Measurements from ENCODE around the gene PRELID2. TPM values are rescaled to one million over a fixed set of nuclear protein-coding genes. Genes with fewer than 3 reads are reported as not detected.

PRELID2 gene
- total and polyA plus RNA-seq, 2 experiments from 2014 or later: 7.0 to 7.4 TPM

DNA sequence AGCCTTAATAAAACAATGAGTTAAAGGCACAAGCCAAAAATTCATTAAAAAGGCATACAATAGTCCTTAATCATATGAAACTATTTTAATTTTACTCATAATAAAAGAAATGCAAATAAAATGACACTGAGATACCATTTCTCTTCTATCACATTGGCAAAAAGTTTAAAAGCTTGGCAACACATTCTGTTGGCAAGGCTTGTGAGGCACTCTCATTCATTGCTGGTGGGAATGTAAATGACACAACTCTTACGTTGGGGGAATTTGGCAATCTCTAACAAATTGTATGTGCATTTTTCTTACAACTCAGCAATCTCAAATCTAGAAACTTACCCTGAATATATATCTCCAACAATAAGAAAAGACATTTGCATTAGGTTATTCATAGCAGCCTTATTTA, 111.6 kb downstream of the PRELID2 start:
- no peaks in the 10 kb centered on the region for H3K27me3 ChIP-seq (replicated peaks; ENCODE audit: insufficient read depth)
- H3K27ac ChIP-seq: no peak overlapping the region
- no peak overlapping the region for H3K4me2 ChIP-seq (ENCODE audit: unreplicated experiment)
- H3K4me3 ChIP-seq: no peak overlapping the region
- no peaks in the 10 kb centered on the region for H4K20me1 ChIP-seq (ENCODE audit: insufficient read depth)
- WGBS, 2 experiments (ENCODE audit: low coverage in 1 of 2, low lambda C conversion rate in 2 of 2, missing lambda C conversion rate in 2 of 2): 16 to 17% methylated on average over 1 of the region's 1 CpG
- in situ Hi-C loops (cut with MboI): loop anchor here (25.0 kb wide), 1 partner anchor 1511 kb away; no protein-coding TSS in a partner anchor
- H2AFZ ChIP-seq: no peak overlapping the region
- H3K36me3 ChIP-seq (ENCODE audit: low read depth): no peaks in the 10 kb centered on the region
- TF ChIP-seq EZH2 (IDR thresholded peaks at IDR 0.05; ENCODE audit: insufficient read depth, poor library complexity, severe bottlenecking): no peak
- no peak for TF ChIP-seq EZH2phosphoT487 (IDR thresholded peaks at IDR 0.05; ENCODE audit: insufficient read depth, low read depth)
- H3K9me2 ChIP-seq (ENCODE audit: insufficient read depth): no peaks in the 10 kb centered on the region
- H3K4me1 ChIP-seq (ENCODE audit: insufficient read depth): no peaks in the 10 kb centered on the region
- H3K9ac ChIP-seq: no peak overlapping the region
- H3F3A ChIP-seq (ENCODE audit: insufficient read depth): no peaks in the 10 kb centered on the region
- H3K79me2 ChIP-seq (ENCODE audit: insufficient read depth): no peaks in the 10 kb centered on the region
- H3K9me3 ChIP-seq (ENCODE audit: low read depth): no peaks in the 10 kb centered on the region
- DNase-seq: peak; percentile 9

DNA sequence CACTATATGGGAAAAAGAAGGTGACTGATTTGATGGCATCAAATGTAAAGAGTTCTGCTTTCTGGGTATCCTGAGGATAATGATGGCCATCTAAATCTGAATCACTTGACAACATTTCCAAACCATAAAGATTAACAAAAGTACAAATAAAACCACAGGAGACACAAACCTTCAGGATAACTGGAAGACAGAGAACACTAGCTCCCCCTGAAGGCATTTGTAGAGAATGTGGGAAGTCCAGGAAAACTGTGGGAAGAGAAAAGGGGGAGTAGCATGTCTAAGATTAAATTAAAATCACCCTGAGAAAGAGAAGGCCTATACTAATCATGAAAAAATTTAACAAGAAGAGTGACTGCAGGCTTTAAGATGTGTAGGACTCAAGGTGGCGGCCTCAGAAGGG, 116.2 kb downstream of the PRELID2 start:
- no peaks in the 10 kb centered on the region for H3F3A ChIP-seq (ENCODE audit: insufficient read depth)
- DNase-seq: peak; percentile 57
- no peaks in the 10 kb centered on the region for H4K20me1 ChIP-seq (ENCODE audit: insufficient read depth)
- no peak overlapping the region for H3K9ac ChIP-seq
- H3K79me2 ChIP-seq (ENCODE audit: insufficient read depth): no peaks in the 10 kb centered on the region
- no peak overlapping the region for H3K4me2 ChIP-seq (ENCODE audit: unreplicated experiment)
- no peaks in the 10 kb centered on the region for H3K27me3 ChIP-seq (replicated peaks; ENCODE audit: insufficient read depth)
- H3K9me3 ChIP-seq (ENCODE audit: low read depth): no peaks in the 10 kb centered on the region
- WGBS, 2 experiments (ENCODE audit: low coverage in 1 of 2, low lambda C conversion rate in 2 of 2, missing lambda C conversion rate in 2 of 2): 97 to 100% methylated on average over 1 of the region's 1 CpG
- TF ChIP-seq EZH2phosphoT487 (IDR thresholded peaks at IDR 0.05; ENCODE audit: insufficient read depth, low read depth): no peak
- no peak for TF ChIP-seq EZH2 (IDR thresholded peaks at IDR 0.05; ENCODE audit: insufficient read depth, poor library complexity, severe bottlenecking)
- H3K36me3 ChIP-seq (ENCODE audit: low read depth): no peaks in the 10 kb centered on the region
- H3K4me3 ChIP-seq: no peak overlapping the region
- H2AFZ ChIP-seq: no peak overlapping the region
- H3K4me1 ChIP-seq (ENCODE audit: insufficient read depth): no peaks in the 10 kb centered on the region
- no peak overlapping the region for H3K27ac ChIP-seq
- in situ Hi-C loops (cut with MboI): loop anchor here (25.0 kb wide), 1 partner anchor 1507 kb away; no protein-coding TSS in a partner anchor
- H3K9me2 ChIP-seq (ENCODE audit: insufficient read depth): no peaks in the 10 kb centered on the region

DNA sequence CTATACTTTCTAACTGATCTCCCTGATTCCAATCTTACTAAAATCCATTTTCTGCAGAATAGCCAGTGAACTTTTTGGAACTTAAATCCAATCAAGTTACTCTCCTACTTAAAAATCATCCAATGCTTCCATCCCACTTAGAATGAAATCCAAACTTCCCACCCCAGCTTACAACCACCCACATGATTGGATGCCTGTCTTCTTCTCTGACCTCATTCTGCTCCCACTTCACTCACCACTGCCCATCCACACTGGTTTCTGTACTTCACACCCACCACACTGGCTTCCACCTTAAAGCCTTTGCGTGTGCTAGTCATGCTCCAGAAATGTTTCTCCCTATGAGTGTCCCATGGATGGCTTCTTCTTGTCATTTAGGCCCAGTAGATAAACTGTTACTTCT, 119.7 kb downstream of the PRELID2 start:
- no peak overlapping the region for H3K4me2 ChIP-seq (ENCODE audit: unreplicated experiment)
- no peak overlapping the region for H3K27ac ChIP-seq
- H2AFZ ChIP-seq: no peak overlapping the region
- no peaks in the 10 kb centered on the region for H3F3A ChIP-seq (ENCODE audit: insufficient read depth)
- H3K36me3 ChIP-seq (ENCODE audit: low read depth): no peaks in the 10 kb centered on the region
- no peak for TF ChIP-seq EZH2 (IDR thresholded peaks at IDR 0.05; ENCODE audit: insufficient read depth, poor library complexity, severe bottlenecking)
- TF ChIP-seq EZH2phosphoT487 (IDR thresholded peaks at IDR 0.05; ENCODE audit: insufficient read depth, low read depth): no peak
- H3K9ac ChIP-seq: no peak overlapping the region
- no peaks in the 10 kb centered on the region for H3K4me1 ChIP-seq (ENCODE audit: insufficient read depth)
- no peak overlapping the region for H3K4me3 ChIP-seq
- no peaks in the 10 kb centered on the region for H3K27me3 ChIP-seq (replicated peaks; ENCODE audit: insufficient read depth)
- no peaks in the 10 kb centered on the region for H3K9me3 ChIP-seq (ENCODE audit: low read depth)
- no peaks in the 10 kb centered on the region for H4K20me1 ChIP-seq (ENCODE audit: insufficient read depth)
- 74 to 83% methylated on average over 1 of the region's 1 CpG for WGBS, 2 experiments (ENCODE audit: low coverage in 1 of 2, low lambda C conversion rate in 2 of 2, missing lambda C conversion rate in 2 of 2)
- H3K79me2 ChIP-seq (ENCODE audit: insufficient read depth): no peaks in the 10 kb centered on the region
- H3K9me2 ChIP-seq (ENCODE audit: insufficient read depth): no peaks in the 10 kb centered on the region
- no peak for DNase-seq
- in situ Hi-C loops (cut with MboI): loop anchor here (25.0 kb wide), 1 partner anchor 1503 kb away; no protein-coding TSS in a partner anchor

DNA sequence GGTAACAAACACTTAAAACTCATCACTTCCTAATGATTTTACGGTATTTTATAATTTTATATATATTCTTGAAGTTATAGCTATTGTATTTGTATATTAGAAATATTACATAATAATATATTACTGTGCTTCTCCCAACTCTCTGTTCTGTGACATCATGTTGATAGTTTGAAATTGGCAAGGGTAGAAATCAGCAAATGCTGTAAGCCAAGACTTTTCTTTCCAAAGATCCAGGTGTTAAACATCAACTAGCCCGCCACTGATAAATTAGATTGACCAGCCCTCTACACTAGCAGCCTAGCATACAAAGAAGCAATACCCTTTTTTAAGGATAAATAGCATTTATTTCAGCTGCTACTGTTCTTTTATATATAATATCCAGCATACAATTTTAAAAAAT, 122.9 kb downstream of the PRELID2 start:
- in situ Hi-C loops (cut with MboI): loop anchor here (25.0 kb wide), 1 partner anchor 1500 kb away; no protein-coding TSS in a partner anchor
- no peaks in the 10 kb centered on the region for H3K9me3 ChIP-seq (ENCODE audit: low read depth)

More for the DNA sequence above, 122.9 kb downstream of the PRELID2 start:
- Histone ChIP-seq H3K9me2 (ENCODE audit: insufficient read depth) (no peaks in the 10 kb centered on the region), H3K36me3 (ENCODE audit: low read depth) (no peaks in the 10 kb centered on the region), H3K79me2 (ENCODE audit: insufficient read depth) (no peaks in the 10 kb centered on the region), H3K27ac (no peak overlapping the region), H2AFZ (no peak overlapping the region), H4K20me1 (ENCODE audit: insufficient read depth) (no peaks in the 10 kb centered on the region), H3K4me1 (ENCODE audit: insufficient read depth) (no peaks in the 10 kb centered on the region), H3K4me2 (ENCODE audit: unreplicated experiment) (no peak overlapping the region), H3K27me3 (replicated peaks; ENCODE audit: insufficient read depth) (no peaks in the 10 kb centered on the region), H3K9ac (no peak overlapping the region), H3K4me3 (no peak overlapping the region), H3F3A (ENCODE audit: insufficient read depth) (no peaks in the 10 kb centered on the region)
- WGBS, 2 experiments (ENCODE audit: low coverage in 1 of 2, low lambda C conversion rate in 2 of 2, missing lambda C conversion rate in 2 of 2): 88 to 90% methylated on average over 2 of the region's 2 CpGs
- no peak for DNase-seq
- TF ChIP-seq EZH2phosphoT487 (IDR thresholded peaks at IDR 0.05; ENCODE audit: insufficient read depth, low read depth) (no peak), EZH2 (IDR thresholded peaks at IDR 0.05; ENCODE audit: insufficient read depth, poor library complexity, severe bottlenecking) (no peak)
